G401.6 (cell line): ENCODE results near the gene CLPTM1L.
"Not testable (repeated sequence)": the region's sequence is repeated elsewhere in the genome, so short reads cannot be mapped to it uniquely, and the experiment has no call there.

ENCODE experiments used
- FAIRE-seq: peaks from 2 replicates; lab custom pipeline; 2012; peaks lifted over from hg19 to GRCh38; lab: Jason Lieb, UNC

The CLPTM1L gene

DNA sequence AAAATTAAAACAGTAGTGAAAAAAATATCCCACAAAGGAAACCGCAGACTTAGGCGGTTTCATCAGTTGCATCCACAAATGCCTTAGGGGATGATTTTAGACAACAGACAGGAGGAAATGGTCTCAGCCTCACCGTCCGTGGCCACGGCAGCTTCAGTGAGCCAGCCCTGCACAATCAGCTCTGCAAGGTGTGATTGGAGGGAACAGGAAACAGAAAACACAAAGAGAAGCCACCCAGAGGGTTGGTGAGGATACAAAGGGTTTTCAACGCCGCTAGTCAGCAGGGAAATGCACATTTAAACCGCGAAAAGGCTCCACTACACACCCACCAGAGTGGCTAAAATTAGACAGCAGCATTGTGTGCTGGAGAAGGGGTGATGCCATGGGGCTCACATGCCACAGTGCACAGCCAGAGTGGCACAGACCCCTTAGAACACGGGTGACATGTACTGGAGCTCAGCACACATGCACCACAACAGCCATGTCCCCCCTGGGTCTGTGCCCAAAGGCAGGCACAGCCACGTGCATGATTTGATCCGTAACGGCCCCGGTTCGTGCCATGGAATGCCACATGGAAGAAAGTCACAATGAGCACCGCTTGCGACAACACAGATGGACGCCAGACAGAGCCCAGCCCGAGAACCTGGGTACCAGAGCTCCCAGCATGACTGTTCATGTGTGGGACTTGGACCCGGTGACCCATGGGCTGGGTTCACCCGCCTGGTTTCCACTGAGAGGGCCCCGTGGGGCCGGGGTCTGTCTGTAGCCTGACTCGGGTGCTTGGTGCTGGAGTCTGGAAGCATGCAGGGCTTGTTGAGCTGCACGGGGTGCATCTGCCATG, 31.7 kb downstream of the CLPTM1L start:
- FAIRE-seq: no peak

DNA sequence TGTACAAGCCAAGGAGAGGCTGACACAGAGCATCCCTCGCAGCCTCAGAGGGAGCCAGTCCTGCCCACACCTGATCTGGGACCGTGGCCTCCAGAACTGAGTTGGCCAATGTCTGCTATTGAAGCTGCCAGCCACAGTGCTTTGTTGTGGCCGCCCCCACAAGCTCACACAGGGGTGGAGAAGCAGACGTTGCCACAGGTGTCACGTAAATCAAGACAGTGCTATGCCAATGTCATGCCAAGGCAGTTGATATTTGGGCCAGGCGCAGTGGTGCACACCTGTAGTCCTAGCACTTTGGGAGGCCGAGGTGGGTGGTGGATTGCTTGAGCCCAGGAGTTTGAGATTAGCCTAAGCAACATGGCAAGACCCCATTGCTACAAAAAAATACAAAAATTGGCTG, 32.7 kb downstream of the CLPTM1L start:
- no peak for FAIRE-seq

DNA sequence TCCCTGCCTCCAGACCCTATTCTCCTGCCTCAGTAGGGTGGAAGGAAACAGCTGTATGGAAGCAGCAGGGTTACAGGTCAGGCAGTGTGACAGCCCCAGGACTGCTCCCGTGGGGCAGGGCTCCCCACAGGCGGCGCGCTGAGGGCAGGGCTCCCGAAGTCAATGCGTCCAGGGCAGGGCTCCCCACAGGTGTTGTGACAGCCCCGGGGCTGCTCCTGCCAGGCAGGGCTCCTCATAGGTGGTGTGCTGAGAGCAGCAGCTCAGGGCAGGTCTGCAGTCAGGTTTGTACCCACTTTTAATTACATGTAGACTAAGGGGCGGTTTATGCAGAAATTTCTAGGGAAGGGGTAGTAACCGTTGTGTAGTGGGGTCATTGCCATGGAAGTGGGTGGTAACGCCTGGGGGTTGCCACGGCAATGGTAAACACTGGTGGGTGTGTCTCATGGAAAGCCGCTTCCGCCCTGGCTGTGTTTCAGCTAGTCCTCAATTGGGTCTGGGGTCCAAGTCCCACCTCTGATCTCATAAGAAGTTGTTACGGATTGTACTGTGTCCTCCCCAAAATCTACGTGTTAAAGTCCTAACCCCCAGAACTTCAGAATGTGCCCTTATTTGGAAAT, 33.4 kb downstream of the CLPTM1L start:
- no peak for FAIRE-seq

DNA sequence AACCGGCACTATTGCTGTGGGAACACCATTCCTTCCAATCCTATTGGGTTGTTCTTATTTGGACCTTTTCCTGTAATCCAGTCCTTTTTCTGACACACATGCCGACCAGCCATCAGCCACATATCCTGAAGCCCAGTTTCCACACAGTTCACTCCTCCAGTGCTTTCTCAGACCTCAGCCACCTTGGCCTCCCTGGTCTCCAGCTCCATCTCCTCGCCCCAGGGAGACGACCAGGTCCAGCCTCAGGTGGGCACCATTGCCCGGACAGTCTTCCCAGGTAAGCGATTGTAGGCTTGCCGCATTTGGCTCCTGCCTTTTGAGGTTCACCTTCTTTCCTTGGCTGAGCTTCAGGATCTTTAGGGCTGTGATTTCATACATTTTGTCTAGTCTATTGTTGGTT, 34.8 kb downstream of the CLPTM1L start:
- FAIRE-seq: no peak

DNA sequence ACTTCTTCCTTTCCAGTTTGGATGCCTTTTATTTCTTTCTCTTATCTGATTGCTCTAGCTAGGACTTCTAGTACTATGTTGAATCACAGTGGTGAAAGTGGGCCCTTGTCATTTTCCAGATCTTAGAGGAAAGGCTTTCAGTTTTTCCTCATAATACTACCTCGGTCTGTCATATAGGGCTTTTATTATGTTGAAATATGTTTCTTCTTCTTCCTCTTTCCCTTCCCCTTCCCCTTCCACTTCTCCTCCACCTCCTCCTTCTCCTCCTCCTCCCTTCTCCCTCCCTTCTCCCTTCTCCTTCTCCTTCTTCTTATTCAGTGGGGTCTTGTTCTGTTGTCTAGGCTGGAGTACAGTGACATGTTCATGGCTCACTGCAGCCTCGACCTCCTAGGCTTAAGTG, 40.9 kb downstream of the CLPTM1L start:
- no peak for FAIRE-seq

DNA sequence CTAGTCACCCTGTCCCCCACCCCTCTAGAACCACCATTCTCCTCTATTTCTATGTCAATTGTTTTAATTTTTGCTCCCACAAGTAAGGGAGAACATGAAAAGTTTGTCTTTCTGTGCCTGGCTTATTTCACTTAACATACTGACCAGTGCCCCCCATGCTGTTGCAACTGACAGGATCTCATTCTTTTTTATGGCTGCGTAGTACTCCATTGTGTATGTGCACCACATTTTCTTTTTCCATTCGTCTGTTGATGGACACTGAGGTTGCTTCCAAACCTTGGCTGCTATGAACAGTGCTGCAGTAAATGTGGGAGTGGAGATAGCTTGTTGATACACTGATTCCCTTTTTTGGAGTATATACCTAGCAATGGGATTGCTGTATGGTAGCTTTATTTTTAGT, 42.6 kb downstream of the CLPTM1L start:
- no peak for FAIRE-seq

DNA sequence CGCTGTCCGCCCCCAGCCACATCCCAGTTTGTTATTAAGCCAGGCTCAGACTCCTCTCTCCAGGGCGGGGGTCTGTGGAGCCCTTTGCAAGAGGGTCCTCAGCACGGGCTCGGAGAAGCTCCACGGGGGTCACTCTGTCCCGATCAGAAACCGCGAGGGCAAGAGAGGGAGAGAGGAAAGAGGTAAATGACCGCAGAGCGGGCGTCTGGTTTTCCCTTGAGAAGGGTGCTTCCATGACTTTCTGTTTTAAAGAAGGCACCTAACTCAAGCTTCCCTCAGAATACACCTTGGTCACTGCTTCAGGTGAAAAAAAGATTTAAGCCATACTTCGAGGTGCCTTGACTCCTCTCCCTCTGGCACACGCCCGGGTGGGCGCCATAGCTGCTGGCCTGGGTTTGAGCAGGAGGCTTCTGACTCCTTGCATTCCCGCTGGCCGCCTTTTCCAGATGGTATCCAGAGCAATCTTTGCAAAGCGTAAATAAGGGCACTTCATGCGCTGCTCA, 44.3 kb downstream of the CLPTM1L start:
- FAIRE-seq: no peak

DNA sequence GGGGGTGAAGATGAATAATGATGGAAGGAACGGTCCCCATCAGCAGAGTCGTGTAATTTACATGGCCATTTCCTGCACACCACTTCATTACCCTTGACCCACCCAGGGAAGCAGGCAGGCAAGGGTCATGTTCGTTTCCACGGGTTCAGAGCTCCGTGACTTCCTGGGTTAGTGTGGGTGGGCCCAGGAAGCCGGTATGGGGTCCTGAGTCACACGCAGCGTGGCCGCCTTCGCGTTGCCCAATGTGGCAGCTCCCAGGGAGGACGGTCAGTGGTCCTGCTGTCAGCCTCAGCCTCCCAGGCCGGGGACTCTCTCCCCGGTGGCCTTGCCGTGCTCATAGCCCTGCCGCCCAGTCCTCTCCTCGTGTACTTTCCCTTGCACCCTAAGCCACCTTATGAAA, 44.9 kb downstream of the CLPTM1L start:
- FAIRE-seq: no peak

DNA sequence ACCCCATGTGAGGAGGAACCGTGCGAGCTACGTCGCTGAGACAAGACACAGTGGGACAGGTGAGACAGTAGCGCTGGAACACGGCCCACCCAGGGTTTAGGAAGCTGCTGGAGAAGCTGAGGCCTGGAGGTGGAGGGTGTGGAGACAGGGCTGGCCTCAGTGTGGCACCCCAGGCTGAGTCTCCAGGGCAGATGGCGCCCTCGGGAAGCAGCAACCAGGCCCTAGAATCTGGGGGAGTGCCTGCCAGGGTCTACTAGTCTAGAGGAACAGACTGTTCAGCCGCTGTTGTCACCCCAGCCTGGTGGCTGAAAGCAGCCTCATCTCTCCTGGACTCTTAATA, 45.4 kb downstream of the CLPTM1L start:
- no peak for FAIRE-seq

DNA sequence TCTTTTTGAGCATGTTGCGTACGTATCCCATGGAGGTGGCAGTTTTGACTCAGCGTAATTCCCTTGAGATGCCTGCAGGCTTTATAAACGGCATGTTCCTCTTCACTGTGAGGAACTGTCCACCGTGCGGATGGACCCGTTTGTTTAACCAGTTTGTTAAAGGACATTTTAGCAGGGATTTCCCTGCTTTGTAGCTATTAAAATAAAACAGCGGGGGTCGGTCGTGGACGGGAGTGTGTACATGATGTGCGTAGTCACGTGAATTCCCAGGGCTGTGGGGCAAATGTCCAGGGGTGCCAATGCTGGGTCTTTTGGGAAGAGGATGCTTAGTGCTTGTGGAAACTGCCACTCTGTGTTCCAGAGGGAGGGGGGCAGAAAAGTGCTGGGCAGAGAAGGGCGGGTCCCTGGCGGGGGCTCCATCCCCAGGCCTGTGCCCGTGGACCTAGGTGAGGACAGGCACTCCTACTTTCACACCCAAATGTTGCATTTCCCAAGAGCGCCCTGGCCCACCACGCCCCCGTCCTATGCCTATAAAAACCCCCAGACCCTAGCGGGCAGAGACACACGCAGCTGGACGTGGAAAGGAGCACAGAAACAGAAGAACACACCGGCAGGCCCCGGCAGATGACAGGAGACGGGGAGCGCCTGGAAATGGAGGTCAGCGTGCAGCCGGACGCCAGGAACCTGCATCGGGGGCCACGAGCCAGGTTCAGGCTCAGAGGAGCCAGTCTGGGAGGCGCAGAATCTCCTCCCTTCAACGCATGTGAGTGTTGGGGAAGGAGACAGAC, 46.0 kb downstream of the CLPTM1L start:
- FAIRE-seq: no peak

DNA sequence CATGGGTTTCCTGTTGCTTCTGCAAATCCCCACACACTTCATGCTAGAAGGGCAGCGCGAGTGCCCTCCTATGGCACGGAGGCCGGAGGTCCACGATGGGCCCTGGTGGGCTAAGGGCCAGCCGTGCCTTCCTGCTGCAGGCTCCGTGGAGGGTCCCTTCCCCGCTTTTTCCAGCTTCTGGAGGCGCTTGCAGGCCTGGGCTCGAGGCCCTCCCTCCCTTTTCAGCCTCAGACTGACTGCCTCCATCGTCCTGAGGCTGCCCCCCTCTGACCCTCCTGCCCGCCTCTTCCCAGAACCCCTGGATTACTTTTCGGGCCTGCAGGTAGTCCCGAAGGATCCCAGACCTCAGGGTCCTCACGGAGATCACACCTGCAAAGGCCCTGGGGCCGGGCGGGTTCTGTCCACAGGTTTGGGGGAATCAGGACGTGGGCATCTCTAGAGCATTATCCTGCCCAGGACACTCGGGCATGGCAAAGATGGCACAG, 46.8 kb downstream of the CLPTM1L start:
- no peak for FAIRE-seq

DNA sequence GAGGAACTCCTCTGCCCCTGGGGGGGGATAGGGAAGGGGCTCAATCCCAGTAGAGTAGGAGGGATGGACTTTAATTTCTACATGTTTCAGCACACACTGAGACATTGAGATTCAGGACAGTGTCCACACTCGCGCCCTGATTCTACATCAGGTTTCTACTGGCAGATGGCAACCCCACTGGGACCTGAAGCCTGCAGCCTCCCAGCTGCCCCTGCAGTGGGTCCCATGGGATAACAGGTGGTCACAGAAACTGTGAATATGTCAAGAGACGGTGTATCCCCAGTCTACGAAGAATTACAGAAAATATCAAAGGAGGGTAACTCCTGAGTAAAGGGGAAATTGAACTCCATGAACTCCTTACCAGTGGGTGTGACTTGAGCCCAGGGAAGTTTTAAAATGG, 47.7 kb downstream of the CLPTM1L start:
- no peak for FAIRE-seq

DNA sequence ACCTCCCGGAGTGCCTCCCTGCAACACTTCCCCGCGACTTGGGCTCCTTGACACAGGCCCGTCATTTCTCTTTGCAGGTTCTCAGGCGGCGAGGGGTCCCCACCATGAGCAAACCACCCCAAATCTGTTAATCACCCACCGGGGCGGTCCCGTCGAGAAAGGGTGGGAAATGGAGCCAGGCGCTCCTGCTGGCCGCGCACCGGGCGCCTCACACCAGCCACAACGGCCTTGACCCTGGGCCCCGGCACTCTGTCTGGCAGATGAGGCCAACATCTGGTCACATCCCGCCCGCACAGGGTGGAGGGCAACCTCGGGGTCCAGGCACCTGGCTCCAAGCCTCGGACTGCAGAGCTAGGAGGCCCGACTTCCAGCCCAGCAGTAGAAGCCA, 49.3 kb downstream of the CLPTM1L start:
- FAIRE-seq: no peak

DNA sequence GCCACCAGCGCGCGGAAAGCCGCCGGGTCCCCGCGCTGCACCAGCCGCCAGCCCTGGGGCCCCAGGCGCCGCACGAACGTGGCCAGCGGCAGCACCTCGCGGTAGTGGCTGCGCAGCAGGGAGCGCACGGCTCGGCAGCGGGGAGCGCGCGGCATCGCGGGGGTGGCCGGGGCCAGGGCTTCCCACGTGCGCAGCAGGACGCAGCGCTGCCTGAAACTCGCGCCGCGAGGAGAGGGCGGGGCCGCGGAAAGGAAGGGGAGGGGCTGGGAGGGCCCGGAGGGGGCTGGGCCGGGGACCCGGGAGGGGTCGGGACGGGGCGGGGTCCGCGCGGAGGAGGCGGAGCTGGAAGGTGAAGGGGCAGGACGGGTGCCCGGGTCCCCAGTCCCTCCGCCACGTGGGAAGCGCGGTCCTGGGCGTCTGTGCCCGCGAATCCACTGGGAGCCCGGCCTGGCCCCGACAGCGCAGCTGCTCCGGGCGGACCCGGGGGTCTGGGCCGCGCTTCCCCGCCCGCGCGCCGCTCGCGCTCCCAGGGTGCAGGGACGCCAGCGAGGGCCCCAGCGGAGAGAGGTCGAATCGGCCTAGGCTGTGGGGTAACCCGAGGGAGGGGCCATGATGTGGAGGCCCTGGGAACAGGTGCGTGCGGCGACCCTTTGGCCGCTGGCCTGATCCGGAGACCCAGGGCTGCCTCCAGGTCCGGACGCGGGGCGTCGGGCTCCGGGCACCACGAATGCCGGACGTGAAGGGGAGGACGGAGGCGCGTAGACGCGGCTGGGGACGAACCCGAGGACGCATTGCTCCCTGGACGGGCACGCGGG, 49.9 kb downstream of the CLPTM1L start, which contains the start of gene TERT:
TSS of gene TERT (minus strand) at position 234 of the 815 bp plus-strand sequence. CDS start at position 155, 79 bp downstream.
- FAIRE-seq: no peak

DNA sequence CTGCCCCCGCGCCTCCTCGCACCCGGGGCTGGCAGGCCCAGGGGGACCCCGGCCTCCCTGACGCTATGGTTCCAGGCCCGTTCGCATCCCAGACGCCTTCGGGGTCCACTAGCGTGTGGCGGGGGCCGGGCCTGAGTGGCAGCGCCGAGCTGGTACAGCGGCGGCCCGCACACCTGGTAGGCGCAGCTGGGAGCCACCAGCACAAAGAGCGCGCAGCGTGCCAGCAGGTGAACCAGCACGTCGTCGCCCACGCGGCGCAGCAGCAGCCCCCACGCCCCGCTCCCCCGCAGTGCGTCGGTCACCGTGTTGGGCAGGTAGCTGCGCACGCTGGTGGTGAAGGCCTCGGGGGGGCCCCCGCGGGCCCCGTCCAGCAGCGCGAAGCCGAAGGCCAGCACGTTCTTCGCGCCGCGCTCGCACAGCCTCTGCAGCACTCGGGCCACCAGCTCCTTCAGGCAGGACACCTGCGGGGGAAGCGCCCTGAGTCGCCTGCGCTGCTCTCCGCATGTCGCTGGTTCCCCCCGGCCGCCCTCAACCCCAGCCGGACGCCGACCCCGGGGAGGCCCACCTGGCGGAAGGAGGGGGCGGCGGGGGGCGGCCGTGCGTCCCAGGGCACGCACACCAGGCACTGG, 50.6 kb downstream of the CLPTM1L start:
- FAIRE-seq: no peak

DNA sequence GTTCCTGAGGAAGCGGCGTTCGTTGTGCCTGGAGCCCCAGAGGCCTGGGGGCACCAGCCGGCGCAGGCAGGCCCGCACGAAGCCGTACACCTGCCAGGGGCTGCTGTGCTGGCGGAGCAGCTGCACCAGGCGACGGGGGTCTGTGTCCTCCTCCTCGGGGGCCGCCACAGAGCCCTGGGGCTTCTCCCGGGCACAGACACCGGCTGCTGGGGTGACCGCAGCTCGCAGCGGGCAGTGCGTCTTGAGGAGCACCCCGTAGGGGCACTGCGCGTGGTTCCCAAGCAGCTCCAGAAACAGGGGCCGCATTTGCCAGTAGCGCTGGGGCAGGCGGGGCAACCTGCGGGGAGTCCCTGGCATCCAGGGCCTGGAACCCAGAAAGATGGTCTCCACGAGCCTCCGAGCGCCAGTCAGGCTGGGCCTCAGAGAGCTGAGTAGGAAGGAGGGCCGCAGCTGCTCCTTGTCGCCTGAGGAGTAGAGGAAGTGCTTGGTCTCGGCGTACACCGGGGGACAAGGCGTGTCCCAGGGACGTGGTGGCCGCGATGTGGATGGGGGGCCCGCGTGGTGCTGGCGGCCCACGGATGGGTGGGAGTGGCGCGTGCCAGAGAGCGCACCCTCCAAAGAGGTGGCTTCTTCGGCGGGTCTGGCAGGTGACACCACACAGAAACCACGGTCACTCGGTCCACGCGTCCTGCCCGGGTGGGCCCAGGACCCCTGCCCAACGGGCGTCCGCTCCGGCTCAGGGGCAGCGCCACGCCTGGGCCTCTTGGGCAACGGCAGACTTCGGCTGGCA, 51.3 kb downstream of the CLPTM1L start:
- no peak for FAIRE-seq

DNA sequence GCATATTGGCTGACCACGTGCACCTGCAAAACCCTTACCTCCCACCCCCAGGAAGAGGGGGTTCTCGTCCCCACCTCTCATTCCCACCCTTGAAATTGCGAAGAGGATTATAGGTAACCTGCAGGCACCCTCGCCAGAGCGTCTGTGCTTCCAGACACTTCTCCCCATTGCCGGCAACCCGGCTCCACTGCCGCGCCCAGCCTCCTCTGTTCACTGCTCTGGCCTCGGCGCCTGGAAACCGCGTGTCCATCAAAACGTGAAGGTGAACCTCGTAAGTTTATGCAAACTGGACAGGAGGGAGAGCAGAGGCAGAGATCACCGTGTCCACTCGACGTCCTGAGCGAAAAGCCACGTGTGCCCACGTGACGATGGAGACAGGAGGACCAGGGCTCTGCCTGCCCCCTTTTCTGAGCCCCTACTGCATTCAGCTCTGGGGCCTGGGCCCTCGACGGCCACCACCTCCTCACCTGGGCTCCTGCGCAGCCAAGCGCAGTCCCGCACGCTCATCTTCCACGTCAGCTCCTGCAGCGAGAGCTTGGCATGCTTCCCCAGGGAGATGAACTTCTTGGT, 52.0 kb downstream of the CLPTM1L start:
- no peak for FAIRE-seq

DNA sequence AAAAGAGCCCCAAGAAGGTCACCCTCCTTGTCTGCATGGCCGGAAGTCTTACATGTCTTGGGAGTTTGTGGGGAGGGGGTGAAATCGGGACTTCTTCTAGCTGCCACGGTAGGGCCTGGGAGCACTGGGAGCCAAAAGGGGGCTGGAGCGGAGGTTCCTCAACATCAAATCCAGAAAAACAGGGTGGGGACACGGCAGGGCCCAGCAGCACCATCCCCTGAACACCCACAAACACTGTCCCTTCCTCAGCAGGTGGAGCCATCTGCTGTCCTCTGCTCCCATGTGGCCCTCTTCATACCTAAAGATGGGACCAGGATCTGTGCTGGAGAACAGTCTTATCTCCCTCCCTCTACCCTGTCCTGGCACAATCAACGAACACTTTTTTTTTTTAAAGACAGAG, 52.8 kb downstream of the CLPTM1L start:
- FAIRE-seq: no peak

DNA sequence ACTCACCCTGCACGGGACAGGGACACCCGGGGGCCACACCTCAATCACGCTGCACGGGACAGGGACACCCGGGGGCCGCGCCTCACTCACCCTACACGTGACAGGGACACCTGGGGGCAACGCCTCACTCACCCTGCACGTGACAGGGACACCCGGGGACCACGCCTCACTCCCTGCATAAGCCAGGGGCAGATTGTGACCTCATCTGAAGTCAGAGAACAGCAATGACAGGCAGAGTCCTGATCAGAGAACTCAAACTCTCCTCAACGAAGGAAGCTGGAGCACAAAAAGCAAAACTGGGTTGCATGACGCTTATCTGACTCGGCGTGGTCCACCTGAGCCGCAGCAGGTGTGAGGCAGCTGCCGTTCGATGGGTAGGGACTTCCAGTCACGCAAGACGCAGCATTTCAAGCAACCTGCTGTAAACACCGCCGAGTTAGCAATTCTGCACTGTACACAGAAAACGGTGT, 53.3 kb downstream of the CLPTM1L start:
- FAIRE-seq: no peak

DNA sequence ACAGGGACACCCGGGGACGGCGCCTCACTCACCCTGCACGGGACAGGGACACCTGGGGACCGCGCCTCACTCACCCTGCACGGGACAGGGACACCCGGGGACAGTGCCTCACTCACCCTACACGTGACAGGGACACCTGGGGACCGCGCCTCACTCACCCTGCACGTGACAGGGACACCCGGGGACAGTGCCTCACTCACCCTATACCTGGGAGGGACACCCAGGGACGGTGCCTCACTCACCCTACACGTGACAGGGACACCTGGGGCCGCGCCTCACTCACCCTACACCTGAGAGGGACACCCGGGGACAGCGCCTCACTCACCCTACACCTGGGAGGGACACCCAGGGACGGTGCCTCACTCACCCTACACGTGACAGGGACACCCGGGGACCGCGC, 53.9 kb downstream of the CLPTM1L start:
- not testable (repeated sequence) for FAIRE-seq
